ENCODE measurements around the gene FBXO31.
"Not testable (repeated sequence)": the region's sequence is repeated elsewhere in the genome, so short reads cannot be mapped to it uniquely, and the experiment has no call there.

FBXO31 gene

GRCh38 chr16:87411375-87412271, 28.0 kb upstream of the FBXO31 start:
- DNase-seq (ENCODE audit: low spot score) (no peak), FAIRE-seq (no peak)

- no peak for DNase-seq (ENCODE audit: low spot score)
- no peak for FAIRE-seq
Measured at GRCh38 chr16:87410968-87411367, 27.4 kb upstream of the FBXO31 start.

GRCh38 chr16:87410530-87410929, 27.0 kb upstream of the FBXO31 start:
- FAIRE-seq (no peak), DNase-seq (ENCODE audit: low spot score) (no peak)

GRCh38 chr16:87409781-87410180, 26.2 kb upstream of the FBXO31 start:
- FAIRE-seq = no peak
- no peak for DNase-seq (ENCODE audit: low spot score)

GRCh38 chr16:87409153-87409552, 25.6 kb upstream of the FBXO31 start:
- no peak for DNase-seq (ENCODE audit: low spot score)
- no peak for FAIRE-seq

- peak; percentile 97 for DNase-seq (ENCODE audit: low spot score)
Measured at GRCh38 chr16:87407511-87408112, 24.0 kb upstream of the FBXO31 start.

GRCh38 chr16:87406495-87407088, 23.0 kb upstream of the FBXO31 start:
- DNase-seq (ENCODE audit: low spot score) (no peak), FAIRE-seq (no peak)

More at GRCh38 chr16:87407511-87408112, 24.0 kb upstream of the FBXO31 start:
- FAIRE-seq = peak; percentile 97

- DNase-seq (ENCODE audit: low spot score) = no peak
- no peak for FAIRE-seq
Measured at GRCh38 chr16:87404764-87405625, 21.4 kb upstream of the FBXO31 start.

GRCh38 chr16:87395181-87395842, 11.7 kb upstream of the FBXO31 start:
- no peak for FAIRE-seq

GRCh38 chr16:87393680-87394055, 10.1 kb upstream of the FBXO31 start:
- FAIRE-seq = no peak

More at GRCh38 chr16:87395181-87395842, 11.7 kb upstream of the FBXO31 start:
- no peak for DNase-seq (ENCODE audit: low spot score)

GRCh38 chr16:87392821-87393679, 9.5 kb upstream of the FBXO31 start:
- no peak for DNase-seq (ENCODE audit: low spot score)
- no peak for FAIRE-seq

More at GRCh38 chr16:87393680-87394055, 10.1 kb upstream of the FBXO31 start:
- no peak for DNase-seq (ENCODE audit: low spot score)

- DNase-seq (ENCODE audit: low spot score) = peak; percentile 90
- FAIRE-seq = no peak
Measured at GRCh38 chr16:87391950-87392820, 8.6 kb upstream of the FBXO31 start, which contains the start of gene MAP1LC3B. Gene MAP1LC3B, plus strand, starts transcription at chr16:87392336. Its CDS starts 92 bp downstream, at chr16:87392428.

- FAIRE-seq = no peak
- no peak for DNase-seq (ENCODE audit: low spot score)
Measured at GRCh38 chr16:87391324-87391949, 7.9 kb upstream of the FBXO31 start.

- no peak for DNase-seq (ENCODE audit: low spot score)
- no peak for FAIRE-seq
Measured at GRCh38 chr16:87390641-87391323, 7.2 kb upstream of the FBXO31 start.

GRCh38 chr16:87389914-87390313, 6.3 kb upstream of the FBXO31 start:
- not testable (repeated sequence) for FAIRE-seq; DNase-seq (ENCODE audit: low spot score)

GRCh38 chr16:87389245-87389644, 5.7 kb upstream of the FBXO31 start:
- DNase-seq (ENCODE audit: low spot score) = no peak

GRCh38 chr16:87388818-87389134, 5.2 kb upstream of the FBXO31 start:
- DNase-seq (ENCODE audit: low spot score) = no peak
- FAIRE-seq = no peak

More at GRCh38 chr16:87389245-87389644, 5.7 kb upstream of the FBXO31 start:
- FAIRE-seq = no peak

All from RCC 7860 (cell line).